ENCODE data around the gene ZNF891. TPM values are rescaled to one million over a fixed set of nuclear protein-coding genes. Genes with fewer than 3 reads are reported as not detected.
A peak's percentile ranks its signal among the peaks of the same experiment; 100 is the strongest.

ZNF891 gene
- polyA plus RNA-seq, result under 1 TPM; 0.33 to 0.67 (median 0.44) TPM

- peak within 1 kb of the TSS; percentile 79 for H3K27ac ChIP-seq (ENCODE audit: low read depth, low read length)
- WGBS, 3 donors, result 1% methylated on average over 73 to 86 of the region's 87 CpGs
These were observed at the start of gene ZNF891, which contains the start of gene ZNF10 for GRCh38 chr12:133130038-133130807. ZNF891 (minus strand) TSS chr12:133130274; CDS start chr12:133121918, 8,356 bp downstream. ZNF10 (plus strand) TSS chr12:133130627; CDS start chr12:133144493, 13,866 bp downstream.

- H3K27ac ChIP-seq (ENCODE audit: low read depth, low read length), result no peak overlapping the region
- 61 to 77% (median 72%) methylated on average over 1 of the region's 1 CpG for WGBS, 3 donors
These were observed 44.8 kb upstream of the ZNF891 start for GRCh38 chr12:133174901-133175300.

GRCh38 chr12:133172491-133172890 lies 42.4 kb upstream of the ZNF891 start:
- WGBS, 3 donors, result 75 to 83% (median 81%) methylated on average over 1 of the region's 1 CpG
- H3K27ac ChIP-seq (ENCODE audit: low read depth, low read length), result no peak overlapping the region

GRCh38 chr12:133165776-133166175 lies 35.7 kb upstream of the ZNF891 start:
- no peak overlapping the region for H3K27ac ChIP-seq (ENCODE audit: low read depth, low read length)
- 87 to 97% (median 92%) methylated on average over 3 of the region's 3 CpGs for whole genome bisulfite sequencing, 3 donors

- H3K27ac ChIP-seq (ENCODE audit: low read depth, low read length), result no peak overlapping the region
- 95 to 97% (median 96%) methylated on average over 2 of the region's 2 CpGs for WGBS, 3 donors
These were observed 26.1 kb upstream of the ZNF891 start for GRCh38 chr12:133156125-133156690.

- H3K27ac ChIP-seq (ENCODE audit: low read depth, low read length), result no peak overlapping the region
- 92 to 100% (median 95%) methylated on average over 2 of the region's 2 CpGs for WGBS, 3 donors
These were observed 15.9 kb upstream of the ZNF891 start for GRCh38 chr12:133145981-133146380.

- WGBS, 3 donors, result 98 to 100% (median 100%) methylated on average over 2 of the region's 2 CpGs
- H3K27ac ChIP-seq (ENCODE audit: low read depth, low read length), result no peak overlapping the region
These were observed 5.7 kb upstream of the ZNF891 start for GRCh38 chr12:133135747-133136146.

GRCh38 chr12:133130808-133131128 lies 694 bp upstream of the ZNF891 start:
- 0 to 2% (median 1%) methylated on average over 17 of the region's 17 CpGs for WGBS, 3 donors
- peak overlapping the region; percentile 0 for H3K27ac ChIP-seq (ENCODE audit: low read depth, low read length)

- peak overlapping the region; percentile 79 for H3K27ac ChIP-seq (ENCODE audit: low read depth, low read length)
- 14 to 23% (median 22%) methylated on average over 24 to 26 of the region's 26 CpGs for WGBS, 3 donors
These were observed 571 bp downstream of the ZNF891 start for GRCh38 chr12:133129368-133130037.

- WGBS, 3 donors, result 97 to 100% (median 99%) methylated on average over 2 of the region's 2 CpGs
- no peak overlapping the region for H3K27ac ChIP-seq (ENCODE audit: low read depth, low read length)
These were observed 5.4 kb downstream of the ZNF891 start for GRCh38 chr12:133124674-133125073.

GRCh38 chr12:133120385-133121191 lies 9.5 kb downstream of the ZNF891 start:
- H3K27ac ChIP-seq (ENCODE audit: low read depth, low read length), result no peak overlapping the region
- WGBS, 3 donors, result 95 to 96% (median 96%) methylated on average over 3 of the region's 3 CpGs

GRCh38 chr12:133108150-133108549 lies 21.9 kb downstream of the ZNF891 start:
- no peak overlapping the region for H3K27ac ChIP-seq (ENCODE audit: low read depth, low read length)
- 97 to 100% (median 99%) methylated on average over 2 of the region's 2 CpGs for WGBS, 3 donors

GRCh38 chr12:133107121-133107520 lies 23.0 kb downstream of the ZNF891 start:
- 88 to 99% (median 98%) methylated on average over 1 of the region's 1 CpG for WGBS, 3 donors

GRCh38 chr12:133106253-133106652 lies 23.8 kb downstream of the ZNF891 start:
- 98 to 100% (median 99%) methylated on average over 5 of the region's 5 CpGs for whole genome bisulfite sequencing, 3 donors

More at GRCh38 chr12:133107121-133107520, 23.0 kb downstream of the ZNF891 start:
- no peak overlapping the region for H3K27ac ChIP-seq (ENCODE audit: low read depth, low read length)

GRCh38 chr12:133105620-133106019 lies 24.5 kb downstream of the ZNF891 start:
- no peak overlapping the region for H3K27ac ChIP-seq (ENCODE audit: low read depth, low read length)
- WGBS, 3 donors, result 97 to 100% (median 98%) methylated on average over 3 of the region's 3 CpGs

More at GRCh38 chr12:133106253-133106652, 23.8 kb downstream of the ZNF891 start:
- H3K27ac ChIP-seq (ENCODE audit: low read depth, low read length), result no peak overlapping the region

- WGBS, 3 donors, result 98 to 99% (median 98%) methylated on average over 6 of the region's 6 CpGs
- H3K27ac ChIP-seq (ENCODE audit: low read depth, low read length), result no peak overlapping the region
These were observed 46.7 kb downstream of the ZNF891 start for GRCh38 chr12:133083345-133083744.

GRCh38 chr12:133081159-133081780 lies 48.8 kb downstream of the ZNF891 start:
- H3K27ac ChIP-seq (ENCODE audit: low read depth, low read length), result peak overlapping the region; percentile 93
- WGBS, 3 donors, result 19 to 27% (median 27%) methylated on average over 16 to 17 of the region's 17 CpGs

Measured in adipose tissue (tissue), 3 donors.